ENCODE measurements around the gene CXCL10.

The CXCL10 gene

DNA sequence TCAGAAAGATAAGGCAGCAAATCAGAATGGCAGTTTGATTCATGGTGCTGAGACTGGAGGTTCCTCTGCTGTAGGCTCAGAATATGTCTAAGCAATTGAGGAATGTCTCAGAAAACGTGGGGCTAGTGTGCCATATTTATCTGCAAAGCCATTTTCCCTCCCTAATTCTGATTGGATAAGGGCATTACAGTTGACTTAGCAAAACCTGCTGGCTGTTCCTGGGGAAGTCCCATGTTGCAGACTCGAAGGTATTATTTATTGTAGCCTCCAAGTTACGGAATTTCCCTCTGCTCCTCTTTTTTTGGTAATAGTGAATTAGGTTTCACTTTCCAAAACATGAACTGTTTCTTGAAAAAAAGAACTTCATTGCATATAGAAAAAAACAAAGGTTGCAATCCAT, at the start of gene CXCL10:
TSS of gene CXCL10 (minus strand) at position 109 of the 400 bp plus-strand sequence. CDS start at position 43, 66 bp downstream.
- no peak within 1 kb of the TSS for H3K4me3 ChIP-seq (ENCODE audit: low read length)
- DNase-seq (ENCODE audit: low read depth) = no peak
- TF ChIP-seq, protein P1, sequence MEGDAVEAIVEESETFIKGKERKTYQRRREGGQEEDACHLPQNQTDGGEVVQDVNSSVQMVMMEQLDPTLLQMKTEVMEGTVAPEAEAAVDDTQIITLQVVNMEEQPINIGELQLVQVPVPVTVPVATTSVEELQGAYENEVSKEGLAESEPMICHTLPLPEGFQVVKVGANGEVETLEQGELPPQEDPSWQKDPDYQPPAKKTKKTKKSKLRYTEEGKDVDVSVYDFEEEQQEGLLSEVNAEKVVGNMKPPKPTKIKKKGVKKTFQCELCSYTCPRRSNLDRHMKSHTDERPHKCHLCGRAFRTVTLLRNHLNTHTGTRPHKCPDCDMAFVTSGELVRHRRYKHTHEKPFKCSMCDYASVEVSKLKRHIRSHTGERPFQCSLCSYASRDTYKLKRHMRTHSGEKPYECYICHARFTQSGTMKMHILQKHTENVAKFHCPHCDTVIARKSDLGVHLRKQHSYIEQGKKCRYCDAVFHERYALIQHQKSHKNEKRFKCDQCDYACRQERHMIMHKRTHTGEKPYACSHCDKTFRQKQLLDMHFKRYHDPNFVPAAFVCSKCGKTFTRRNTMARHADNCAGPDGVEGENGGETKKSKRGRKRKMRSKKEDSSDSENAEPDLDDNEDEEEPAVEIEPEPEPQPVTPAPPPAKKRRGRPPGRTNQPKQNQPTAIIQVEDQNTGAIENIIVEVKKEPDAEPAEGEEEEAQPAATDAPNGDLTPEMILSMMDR (conservative IDR thresholded peaks at IDR 0.05; ENCODE audit: low read depth, low read length) = no peak

DNA sequence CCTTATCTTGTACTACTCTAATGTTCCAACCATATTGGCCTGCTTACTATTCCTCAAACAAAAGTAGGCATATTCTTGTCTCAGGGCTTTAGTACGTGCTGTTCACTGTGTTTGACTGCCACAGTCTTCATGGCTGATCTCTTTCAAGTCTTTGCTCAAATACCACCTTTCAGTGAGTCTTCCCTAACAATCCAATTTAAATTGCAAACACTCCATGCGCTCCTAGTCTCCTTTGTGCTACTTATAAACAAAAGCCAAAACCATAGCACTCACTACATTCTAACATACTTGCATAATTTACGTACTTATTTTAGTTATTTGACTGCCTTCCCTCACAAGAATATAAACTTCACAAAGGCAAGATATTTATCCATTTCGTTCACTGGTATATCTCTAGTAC, 49.5 kb upstream of the CXCL10 start:
- no peak overlapping the region for H3K4me3 ChIP-seq (ENCODE audit: low read length)
- DNase-seq (ENCODE audit: low read depth) = no peak
- TF ChIP-seq, protein P1 (conservative IDR thresholded peaks at IDR 0.05; ENCODE audit: low read depth, low read length) = no peak

DNA sequence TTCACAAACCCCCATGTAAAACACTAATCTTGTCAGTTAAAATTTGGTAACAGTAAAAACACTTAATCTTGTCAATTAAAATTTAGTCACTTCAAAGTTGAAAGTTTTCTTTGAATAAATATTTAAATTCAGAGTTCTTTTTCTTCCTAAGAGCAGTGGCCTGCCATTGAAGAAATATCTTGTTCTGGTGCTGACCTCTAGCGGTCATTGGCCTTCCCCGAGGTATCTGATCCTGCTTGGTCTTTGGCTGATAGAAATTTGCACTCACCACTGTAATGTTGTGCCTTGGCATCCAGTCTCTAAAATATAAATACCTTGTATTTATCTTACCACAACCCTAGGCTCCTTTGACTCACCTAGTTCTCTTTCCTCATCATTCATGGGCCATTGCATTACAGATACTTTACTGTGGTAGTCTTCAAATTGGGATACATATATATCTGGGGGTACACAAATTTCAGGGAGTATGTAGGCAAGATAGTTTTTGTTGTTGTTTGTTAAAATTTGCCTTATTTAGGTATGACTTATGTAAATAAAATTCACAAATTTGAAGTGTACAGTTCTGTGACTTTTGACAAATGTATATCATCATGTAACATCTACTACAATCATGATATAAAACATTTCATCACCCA, 44.5 kb upstream of the CXCL10 start:
- DNase-seq (ENCODE audit: low read depth) = no peak
- TF ChIP-seq, protein P1 (conservative IDR thresholded peaks at IDR 0.05; ENCODE audit: low read depth, low read length) = peak; percentile 90

DNA sequence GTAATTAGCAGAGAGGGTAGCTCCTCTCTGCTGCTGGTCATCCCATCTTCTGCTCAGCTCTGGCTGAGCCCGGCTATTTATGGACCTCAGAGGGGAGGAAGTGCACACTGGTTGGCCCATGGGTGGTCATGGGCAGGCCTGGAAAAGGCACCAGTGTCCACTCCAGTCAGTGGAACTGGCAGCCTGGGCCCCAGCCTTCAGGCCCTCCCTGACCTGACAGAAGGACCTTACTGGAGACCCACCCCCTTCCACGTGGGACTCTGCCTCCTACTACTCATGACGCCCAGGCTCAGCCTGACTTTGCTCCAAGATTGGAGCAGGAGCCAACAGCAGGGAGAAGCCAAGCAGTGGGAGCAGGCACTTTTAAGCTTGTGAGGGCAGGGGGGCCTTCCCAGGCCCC, 43.2 kb upstream of the CXCL10 start:
- no peak for DNase-seq (ENCODE audit: low read depth)
- TF ChIP-seq, protein P1 (conservative IDR thresholded peaks at IDR 0.05; ENCODE audit: low read depth, low read length) = no peak
- H3K4me3 ChIP-seq (ENCODE audit: low read length) = no peak overlapping the region

More for the DNA sequence above, 44.5 kb upstream of the CXCL10 start:
- no peak overlapping the region for H3K4me3 ChIP-seq (ENCODE audit: low read length)

DNA sequence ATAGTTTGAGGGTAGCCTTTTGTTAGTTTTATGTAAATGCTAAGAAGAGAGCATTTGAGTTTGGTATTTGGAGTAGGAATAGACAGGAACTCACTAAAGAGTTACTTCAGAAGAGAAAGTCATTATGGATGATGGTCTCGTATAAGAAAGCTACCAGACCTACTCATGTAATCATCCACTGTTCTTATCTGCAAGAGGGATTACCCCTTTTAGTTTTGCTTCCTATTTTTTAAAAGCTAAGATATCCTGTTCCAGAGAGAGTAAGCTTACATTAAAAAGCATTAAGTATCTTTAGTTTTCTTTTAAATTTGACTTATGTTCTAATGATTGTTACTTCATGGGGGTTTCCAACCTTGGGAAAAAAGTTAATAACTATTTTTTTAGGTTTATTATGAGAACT, 38.7 kb upstream of the CXCL10 start:
- H3K4me3 ChIP-seq (ENCODE audit: low read length) = no peak overlapping the region
- DNase-seq (ENCODE audit: low read depth) = no peak
- TF ChIP-seq, protein P1 (conservative IDR thresholded peaks at IDR 0.05; ENCODE audit: low read depth, low read length) = no peak

DNA sequence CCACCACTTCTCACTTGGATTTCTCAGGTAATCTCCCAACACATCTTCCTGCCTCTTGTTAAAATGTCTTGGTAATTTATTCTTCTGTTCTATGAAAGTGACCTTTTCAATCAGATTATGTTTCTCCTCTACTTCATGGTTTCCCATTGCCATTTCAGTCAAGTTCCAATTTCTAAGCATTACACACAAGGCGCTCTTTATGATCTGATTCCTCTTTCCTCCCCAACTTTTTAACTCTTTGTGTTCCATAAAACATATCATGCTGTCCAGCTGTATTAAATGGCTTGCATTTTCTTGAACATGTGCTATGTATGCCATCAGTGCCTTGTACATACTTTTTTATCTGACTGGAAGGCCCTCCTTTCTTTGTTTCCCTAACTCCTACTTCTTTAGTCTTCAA, 38.1 kb upstream of the CXCL10 start:
- TF ChIP-seq, protein P1 (conservative IDR thresholded peaks at IDR 0.05; ENCODE audit: low read depth, low read length) = no peak

DNA sequence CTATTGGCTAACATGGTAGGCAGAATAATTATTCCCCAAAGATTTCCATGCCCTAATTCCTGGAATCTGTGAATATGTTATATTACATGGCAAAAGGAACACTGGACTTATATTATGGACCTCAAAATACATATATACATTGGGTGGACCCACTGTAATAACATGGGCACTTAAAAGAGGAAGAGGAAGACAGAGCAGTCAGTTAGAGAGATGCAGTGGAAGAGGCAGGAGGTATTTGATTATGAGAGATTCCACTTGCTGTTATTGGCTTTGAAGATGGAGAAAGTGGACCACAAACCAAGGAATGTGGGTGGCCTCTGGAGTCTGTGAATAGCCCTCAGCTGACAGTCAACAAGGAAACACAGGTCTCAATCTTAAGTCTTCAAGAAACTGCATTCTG, 37.2 kb upstream of the CXCL10 start:
- TF ChIP-seq, protein P1 (conservative IDR thresholded peaks at IDR 0.05; ENCODE audit: low read depth, low read length) = no peak

More for the DNA sequence above, 38.1 kb upstream of the CXCL10 start:
- H3K4me3 ChIP-seq (ENCODE audit: low read length) = no peak overlapping the region
- no peak for DNase-seq (ENCODE audit: low read depth)

More for the DNA sequence above, 37.2 kb upstream of the CXCL10 start:
- no peak for DNase-seq (ENCODE audit: low read depth)
- H3K4me3 ChIP-seq (ENCODE audit: low read length) = no peak overlapping the region
